ENCODE data around the gene BATF2. TPM values are rescaled to one million over a fixed set of nuclear protein-coding genes. Genes with fewer than 3 reads are reported as not detected.

The BATF2 gene
- total and polyA plus RNA-seq, 2 donors (not counting 3 experiments of a cell fraction or from before 2014, with no cell fraction given), result 0.75 TPM

- intact Hi-C loops (cut with micrococcal nuclease), result no loop called here
- Histone ChIP-seq H3K9ac (replicated peaks; ENCODE audit: extremely low read depth, insufficient read depth, low read length) (no peak overlapping the region), H3K9me1 (replicated peaks; ENCODE audit: control insufficient read depth, extremely low read depth, insufficient read depth, low read length) (no peaks in the 10 kb centered on the region), H3K4me1 (ENCODE audit: control insufficient read depth, extremely low read depth, insufficient read depth, low read length) (no peaks in the 10 kb centered on the region), H3K4me2 (ENCODE audit: insufficient read depth, low read length) (no peak overlapping the region), H3K27me3 (ENCODE audit: control insufficient read depth in 2 of 2, insufficient read depth in 2 of 2, low read length in 2 of 2) (peaks cover 24 to 34% of the 10 kb centered on the region in 2 experiments), H3K36me3 (ENCODE audit: control insufficient read depth in 2 of 2, extremely low read depth in 1 of 2, insufficient read depth in 2 of 2, low read length in 2 of 2) (no peaks in the 10 kb centered on the region), H3K79me2 (ENCODE audit: control insufficient read depth, insufficient read depth, low read length) (no peaks in the 10 kb centered on the region), H3K27ac (ENCODE audit: insufficient read depth, low read depth, low read length) (no peak overlapping the region), H3K4me3 (replicated peaks in 1 of 3; ENCODE audit: insufficient read depth in 1 of 3, low read depth in 1 of 3, low read length in 3 of 3) (no peak overlapping the region), H2AFZ (ENCODE audit: low read depth, low read length) (no peak overlapping the region), H4K20me1 (replicated peaks; ENCODE audit: control insufficient read depth, extremely low read depth, insufficient read depth, low read length) (no peaks in the 10 kb centered on the region), H3K9me3 (replicated peaks; ENCODE audit: control insufficient read depth, insufficient read depth, low read length) (no peaks in the 10 kb centered on the region)
- POLR2A ChIA-PET, result no interaction called here
- TF ChIP-seq FOS (IDR thresholded peaks at IDR 0.05; ENCODE audit: borderline replicate concordance, insufficient read depth, low read length), result no peak
- no peak for TF ChIP-seq GATA2 (IDR thresholded peaks at IDR 0.05; ENCODE audit: insufficient read depth, insufficient read length, low read depth, low read length)
- TF ChIP-seq CTCF (IDR thresholded peaks at IDR 0.05; ENCODE audit: extremely low read depth in 1 of 2, insufficient read depth in 1 of 2, low read depth in 1 of 2, low read length in 2 of 2), result peak in 1 of 2 donors; percentile 18
- FAIRE-seq (no peak), DNase-seq (ENCODE audit: low read depth, low spot score) (peak; percentile 25)
- dilution Hi-C loops (cut with MboI; ENCODE audit: extremely low pct_ligation_motif_present, low sequenced_read_pairs), result no loop called here
- CTCF ChIA-PET, result interaction anchor here (1.0 to 2.7 kb wide), 3 partner anchors 13 to 50 kb away, joined by 3 to 14 read pairs (median 5); partner anchors contain the start of gene BATF2
- no TSS peak for BruUV-seq (replicated peaks)
Measured at GRCh38 chr11:64947208-64947814, 49.5 kb downstream of the BATF2 start.

Small RNA genes lying within 50 kb of the gene (microRNA-seq; reads per million reads assigned to microRNA genes)
- not detected for gene MIR6879 (ENCODE audit: borderline number of aligned reads, borderline replicate concordance)

Small RNA genes lying within 50 kb of the gene (small RNA-seq; reads per million reads assigned to genes)
- gene MIR6879 (ENCODE audit: insufficient read depth, insufficient read length, low read depth, low replicate concordance) (not detected), gene SNX15 (ENCODE audit: insufficient read depth, insufficient read length, low read depth, low replicate concordance) (not detected)

Other genes starting within 250 kb of the BATF2 start
- 0.39 and 0.62 TPM in 2 replicates for gene PYGM, start 237.0 kb downstream of the BATF2 start, total RNA-seq
- gene PYGM, start 237.0 kb downstream of the BATF2 start, polyA plus RNA-seq, result 0.10 and 0.11 TPM in 2 replicates
- gene SF1, start 218.4 kb downstream of the BATF2 start, total RNA-seq, result 322 and 342 TPM in 2 replicates
- gene SF1, start 218.4 kb downstream of the BATF2 start, polyA plus RNA-seq, result 94.0 and 95.0 TPM in 2 replicates
- gene MAP4K2, start 193.8 kb downstream of the BATF2 start, total RNA-seq, result 43.3 and 48.5 TPM in 2 replicates
- 44.0 and 51.6 TPM in 2 replicates for gene MAP4K2, start 193.8 kb downstream of the BATF2 start, polyA plus RNA-seq
- 41.1 and 41.6 TPM in 2 replicates for gene MEN1, start 186.4 kb downstream of the BATF2 start, total RNA-seq
- 43.1 and 48.8 TPM in 2 replicates for gene MEN1, start 186.4 kb downstream of the BATF2 start, polyA plus RNA-seq
- gene CDC42BPG, start 152.3 kb downstream of the BATF2 start, total RNA-seq, result 0.42 and 0.62 TPM in 2 replicates
- gene CDC42BPG, start 152.3 kb downstream of the BATF2 start, polyA plus RNA-seq, result 0.13 and 0.19 TPM in 2 replicates
- 98.0 and 109 TPM in 2 replicates for gene EHD1, start 118.3 kb downstream of the BATF2 start, total RNA-seq
- gene EHD1, start 118.3 kb downstream of the BATF2 start, polyA plus RNA-seq, result 136 and 140 TPM in 2 replicates
- 24.3 and 27.4 TPM in 2 replicates for gene ATG2A, start 79.8 kb downstream of the BATF2 start, total RNA-seq
- 13.4 and 17.6 TPM in 2 replicates for gene ATG2A, start 79.8 kb downstream of the BATF2 start, polyA plus RNA-seq
- gene PPP2R5B, start 72.3 kb downstream of the BATF2 start, total RNA-seq, result 17.8 and 21.5 TPM in 2 replicates
- 17.6 and 20.9 TPM in 2 replicates for gene PPP2R5B, start 72.3 kb downstream of the BATF2 start, polyA plus RNA-seq
- gene GPHA2, start 61.1 kb downstream of the BATF2 start, total RNA-seq, result not detected in 2 replicates
- gene GPHA2, start 61.1 kb downstream of the BATF2 start, polyA plus RNA-seq, result not detected in 2 replicates
- gene MAJIN, start 24.9 kb downstream of the BATF2 start, total RNA-seq, result not detected in 2 replicates
- gene MAJIN, start 24.9 kb downstream of the BATF2 start, polyA plus RNA-seq, result 0.07 TPM in 1 of 2 replicates, not detected in the other
- gene ARL2, start 17.2 kb upstream of the BATF2 start, total RNA-seq, result 108 and 109 TPM in 2 replicates
- gene ARL2, start 17.2 kb upstream of the BATF2 start, polyA plus RNA-seq, result 259 and 312 TPM in 2 replicates
- 21.0 and 21.8 TPM in 2 replicates for gene SNX15, start 30.5 kb upstream of the BATF2 start, total RNA-seq
- gene SNX15, start 30.5 kb upstream of the BATF2 start, polyA plus RNA-seq, result 15.2 and 15.5 TPM in 2 replicates
- gene SAC3D1, start 44.2 kb upstream of the BATF2 start, total RNA-seq, result 16.6 and 18.0 TPM in 2 replicates
- 17.0 and 22.2 TPM in 2 replicates for gene SAC3D1, start 44.2 kb upstream of the BATF2 start, polyA plus RNA-seq
- 4.4 and 6.8 TPM in 2 replicates for gene NAALADL1, start 61.6 kb upstream of the BATF2 start, total RNA-seq
- gene NAALADL1, start 61.6 kb upstream of the BATF2 start, polyA plus RNA-seq, result 13.9 and 16.5 TPM in 2 replicates
- gene CDCA5, start 87.1 kb upstream of the BATF2 start, total RNA-seq, result 34.1 and 35.7 TPM in 2 replicates
- gene CDCA5, start 87.1 kb upstream of the BATF2 start, polyA plus RNA-seq, result 14.0 and 16.4 TPM in 2 replicates
- gene ZFPL1, start 87.3 kb upstream of the BATF2 start, total RNA-seq, result 37.6 and 45.1 TPM in 2 replicates
- gene ZFPL1, start 87.3 kb upstream of the BATF2 start, polyA plus RNA-seq, result 139 and 186 TPM in 2 replicates
- gene VPS51, start 99.2 kb upstream of the BATF2 start, total RNA-seq, result 102 and 108 TPM in 2 replicates
- 146 and 196 TPM in 2 replicates for gene VPS51, start 99.2 kb upstream of the BATF2 start, polyA plus RNA-seq
- gene TM7SF2, start 114.9 kb upstream of the BATF2 start, total RNA-seq, result 11.6 and 16.2 TPM in 2 replicates
- gene TM7SF2, start 114.9 kb upstream of the BATF2 start, polyA plus RNA-seq, result 39.5 and 47.1 TPM in 2 replicates
- 9.0 and 9.2 TPM in 2 replicates for gene ZNHIT2, start 120.7 kb upstream of the BATF2 start, total RNA-seq
- 7.1 and 12.8 TPM in 2 replicates for gene ZNHIT2, start 120.7 kb upstream of the BATF2 start, polyA plus RNA-seq
- 746 and 784 TPM in 2 replicates for gene FAU, start 125.2 kb upstream of the BATF2 start, total RNA-seq
- gene FAU, start 125.2 kb upstream of the BATF2 start, polyA plus RNA-seq, result 741 and 809 TPM in 2 replicates
- 49.7 and 51.6 TPM in 2 replicates for gene MRPL49, start 125.3 kb upstream of the BATF2 start, total RNA-seq
- gene MRPL49, start 125.3 kb upstream of the BATF2 start, polyA plus RNA-seq, result 76.8 and 90.4 TPM in 2 replicates
- 34.5 and 36.0 TPM in 2 replicates for gene SYVN1, start 137.5 kb upstream of the BATF2 start, total RNA-seq
- 39.1 and 45.1 TPM in 2 replicates for gene SYVN1, start 137.5 kb upstream of the BATF2 start, polyA plus RNA-seq
- gene SPDYC, start 173.3 kb upstream of the BATF2 start, total RNA-seq, result not detected in 2 replicates
- gene SPDYC, start 173.3 kb upstream of the BATF2 start, polyA plus RNA-seq, result not detected in 2 replicates
- gene CAPN1, start 185.0 kb upstream of the BATF2 start, total RNA-seq, result 201 and 217 TPM in 2 replicates
- 218 and 293 TPM in 2 replicates for gene CAPN1, start 185.0 kb upstream of the BATF2 start, polyA plus RNA-seq